OCI-LY7 (cell line): ENCODE data around the gene RNF145. TPM values are rescaled to one million over a fixed set of nuclear protein-coding genes. Genes with fewer than 3 reads are reported as not detected.

Experiments used
- BruUV-seq: library from RNA; stranded (reverse); fragments of 400-500 nt; replicated peaks from 2 replicates; lab custom pipeline; 2021; lab: Mats Ljungman, UMichigan
- CTCF ChIA-PET: fragments of 300-600 bp; sonication (Branson Sonifier 250); formaldehyde crosslinking; loops from one replicate; lab custom pipeline; 2022; ENCODE audit warnings: antibody characterized with exemption; ENCODE audit not compliant: unreplicated experiment; lab: Charles Lee
- POLR2A ChIA-PET: fragments of 300-600 bp; sonication (Branson Sonifier 250); formaldehyde crosslinking; loops from one replicate; lab custom pipeline; 2022; ENCODE audit warnings: antibody characterized with exemption; lab: Charles Lee
- DNase-seq: peaks from one replicate; pipeline ENCODE4 v3.0.0-alpha.2; 2015; ENCODE audit warnings: low spot score
- H2AFZ ChIP-seq: fragments of 200-600 bp; sonication (generic), shearing (Covaris generic); 2 replicates; pipeline ENCODE4 v1.6.1; 2014; ENCODE audit warnings: mild to moderate bottlenecking, antibody characterized with exemption, low read length, moderate library complexity
- H3K27ac ChIP-seq: fragments of 200-600 bp; sonication (generic); 2 replicates; pipeline ENCODE4 v1.5.1; 2014; ENCODE audit warnings: mixed run types, low read depth, mild to moderate bottlenecking, moderate library complexity, low read length, inconsistent platforms; ENCODE audit not compliant: poor library complexity, severe bottlenecking
- H3K36me3 ChIP-seq: fragments of 200-600 bp; sonication (generic); 2 replicates; pipeline ENCODE4 v1.6.1; 2014; ENCODE audit warnings: mild to moderate bottlenecking, antibody characterized with exemption, low read length, moderate library complexity, mixed read lengths; ENCODE audit not compliant: insufficient read depth
- H3K4me1 ChIP-seq: fragments of 200-600 bp; sonication (generic); 2 replicates; pipeline ENCODE4 v1.5.1; 2014; ENCODE audit warnings: mild to moderate bottlenecking, low read length; ENCODE audit not compliant: insufficient read depth, poor library complexity, severe bottlenecking
- H3K4me2 ChIP-seq: fragments of 200-600 bp; sonication (generic); 2 replicates; pipeline ENCODE4 v1.6.1; 2014; ENCODE audit warnings: mild to moderate bottlenecking, low read length
- H3K4me3 ChIP-seq: fragments of 200-600 bp; sonication (generic); 2 replicates; pipeline ENCODE4 v1.5.1; 2014; ENCODE audit warnings: mild to moderate bottlenecking, low read depth, low read length; ENCODE audit not compliant: poor library complexity, severe bottlenecking
- H3K79me2 ChIP-seq: fragments of 200-600 bp; sonication (generic); 2 replicates; pipeline ENCODE4 v1.6.1; 2016; ENCODE audit warnings: low read depth, mild to moderate bottlenecking, low read length, moderate library complexity, mixed read lengths; ENCODE audit not compliant: insufficient read depth
- H3K9me2 ChIP-seq: fragments of 200-600 bp; sonication (generic); 2 replicates; pipeline ENCODE4 v1.6.1; 2016; ENCODE audit warnings: mild to moderate bottlenecking, low read length, mixed read lengths; ENCODE audit not compliant: insufficient read depth
- H3K9me3 ChIP-seq: fragments of 200-600 bp; sonication (generic); 2 replicates; pipeline ENCODE4 v1.6.1; 2014; ENCODE audit warnings: mild to moderate bottlenecking, mixed run types, low read length, mixed read lengths
- H4K20me1 ChIP-seq: fragments of 200-600 bp; sonication (generic); 2 replicates; pipeline ENCODE4 v1.6.1; 2014; ENCODE audit warnings: mild to moderate bottlenecking, antibody characterized with exemption, low read length, moderate library complexity, mixed read lengths; ENCODE audit not compliant: insufficient read depth
- CTCF ChIP-seq: fragments of 200-600 bp; sonication (generic); conservative IDR thresholded peaks from 2 replicates; pipeline ENCODE4 v1.5.1; 2014; ENCODE audit warnings: mild to moderate bottlenecking, antibody characterized with exemption, low read length, moderate library complexity, mixed read lengths
- EZH2phosphoT487 ChIP-seq: fragments of 200-600 bp; sonication (generic); IDR thresholded peaks from 2 replicates; pipeline ENCODE4 v1.6.1; 2018; ENCODE audit warnings: low read depth, borderline replicate concordance, mild to moderate bottlenecking, mixed run types, antibody characterized with exemption, low read length, moderate library complexity, mixed read lengths
- intact Hi-C: fragments of 100-400 bp; cut with micrococcal nuclease; formaldehyde crosslinking; loops from one replicate; pipeline ENCODE4 v1.10.0; 2022; ENCODE audit not compliant: unreplicated experiment
- total RNA-seq, 2 experiments: library from RNA; depleted of rRNA in 1 of 2; stranded (reverse); fragments of >200 nt in 1 of 2; shearing (Covaris generic) in 1 of 2; gene quantifications; 2 replicates each; pipeline ENCODE4 v1.2.3, GENCODE V29; 2014 to 2022

The RNF145 gene
- total RNA-seq, 2 experiments from 2014 or later = 18.6 to 34.9 TPM

GRCh38 chr5:159223469-159223868, 14.1 kb upstream of the RNF145 start:
- Histone ChIP-seq H3K4me1 (no peaks in the 10 kb centered on the region), H4K20me1 (no peaks in the 10 kb centered on the region), H3K9me2 (no peaks in the 10 kb centered on the region), H3K9me3 (no peaks in the 10 kb centered on the region), H3K4me3 (no peak overlapping the region), H3K27ac (no peak overlapping the region), H2AFZ (no peak overlapping the region), H3K36me3 (no peaks in the 10 kb centered on the region), H3K79me2 (no peaks in the 10 kb centered on the region), H3K4me2 (no peak overlapping the region)
- BruUV-seq = no TSS peak
- CTCF ChIA-PET = no interaction called here
- POLR2A ChIA-PET = interaction anchor here (0.6 kb wide), 1 partner anchor 18 kb away, joined by 3 read pairs; no protein-coding TSS in a partner anchor
- intact Hi-C loops = no loop called here
- DNase-seq = no peak
- no peak for TF ChIP-seq EZH2phosphoT487
- no peak for TF ChIP-seq CTCF

GRCh38 chr5:159220206-159220605, 10.9 kb upstream of the RNF145 start:
- H3K9me3 ChIP-seq = no peaks in the 10 kb centered on the region
- H3K9me2 ChIP-seq = no peaks in the 10 kb centered on the region
- no peaks in the 10 kb centered on the region for H3K4me1 ChIP-seq
- no peak for DNase-seq
- no peak overlapping the region for H2AFZ ChIP-seq
- BruUV-seq = no TSS peak
- no peak for TF ChIP-seq CTCF
- no peak for TF ChIP-seq EZH2phosphoT487
- ChIA-PET CTCF (no interaction called here), POLR2A (interaction anchor here (0.7 kb wide), 1 partner anchor 371 kb away, joined by 3 read pairs; no protein-coding TSS in a partner anchor)
- no peak overlapping the region for H3K4me3 ChIP-seq
- intact Hi-C loops = no loop called here
- no peaks in the 10 kb centered on the region for H4K20me1 ChIP-seq
- no peaks in the 10 kb centered on the region for H3K36me3 ChIP-seq
- H3K27ac ChIP-seq = no peak overlapping the region
- no peaks in the 10 kb centered on the region for H3K79me2 ChIP-seq
- no peak overlapping the region for H3K4me2 ChIP-seq

- no peak for TF ChIP-seq CTCF
- TF ChIP-seq EZH2phosphoT487 = no peak
- no peak overlapping the region for H3K4me3 ChIP-seq
- H3K36me3 ChIP-seq = no peaks in the 10 kb centered on the region
- H3K79me2 ChIP-seq = no peaks in the 10 kb centered on the region
- no peak for DNase-seq
- no peak overlapping the region for H3K27ac ChIP-seq
- H2AFZ ChIP-seq = no peak overlapping the region
- H3K9me2 ChIP-seq = no peaks in the 10 kb centered on the region
- H3K4me1 ChIP-seq = no peaks in the 10 kb centered on the region
- intact Hi-C loops = no loop called here
- H3K9me3 ChIP-seq = no peaks in the 10 kb centered on the region
- H3K4me2 ChIP-seq = no peak overlapping the region
- H4K20me1 ChIP-seq = no peaks in the 10 kb centered on the region
- CTCF ChIA-PET = no interaction called here
- POLR2A ChIA-PET = no interaction called here
- BruUV-seq = no TSS peak
Observed at GRCh38 chr5:159218595-159219023, 9.3 kb upstream of the RNF145 start.
